PC-9 (cell line): Measurements from ENCODE around the gene CDC7.

Experiments used
- CTCF ChIP-seq: fragments of 200-600 bp; sonication (generic); conservative IDR thresholded peaks from 2 replicates; pipeline ENCODE4 v1.6.1; 2017; ENCODE audit warnings: mixed run types, antibody characterized with exemption, mild to moderate bottlenecking, moderate library complexity
- EZH2 ChIP-seq: fragments of 200-600 bp; sonication (generic); IDR thresholded peaks from 2 replicates; pipeline ENCODE4 v1.8.0; 2017; ENCODE audit warnings: antibody characterized with exemption, low read depth

GRCh38 chr1:91569411-91570119 is 68.9 kb downstream of the CDC7 start:
- TF ChIP-seq EZH2 = no peak
- TF ChIP-seq CTCF = no peak
